HCT116 (cell line): ENCODE data around the gene PSMG1. TPM values are rescaled to one million over a fixed set of nuclear protein-coding genes. Genes with fewer than 3 reads are reported as not detected.

ENCODE experiments used
- ATAC-seq: fragments of 200-7000 bp; cut with Tn5 transposase; 2 replicates; pipeline ENCODE4 v1.9.1; 2020; ENCODE audit warnings: mild to moderate bottlenecking, moderate library complexity
- BruUV-seq: library from RNA; stranded (reverse); fragments of 400-500 nt; replicated peaks from 2 replicates; lab custom pipeline; 2021; lab: Mats Ljungman, UMichigan
- CTCF ChIA-PET: fragments of 300-600 bp; sonication (Branson Sonifier 250); formaldehyde crosslinking; loops from one replicate; lab custom pipeline; 2021; ENCODE audit warnings: antibody characterized with exemption; lab: Charles Lee
- POLR2A ChIA-PET: fragments of 300-600, 350-600 bp; sonication (Branson Sonifier 250); formaldehyde crosslinking; loops from one replicate; lab custom pipeline; 2021; ENCODE audit warnings: antibody characterized with exemption; lab: Charles Lee
- RAD21 ChIA-PET, 2 experiments: fragments of 300-600 bp; sonication (Branson Sonifier 250); formaldehyde crosslinking; loops; one replicate each; lab custom pipeline; 2023; ENCODE audit warnings: low total read pairs in 2 of 2; ENCODE audit not compliant: uncharacterized antibody in 2 of 2, unreplicated experiment in 2 of 2, low non-redundant PET in 1 of 2; lab: Charles Lee
- DNase-seq: peaks from one replicate; pipeline ENCODE4 v3.0.0-alpha.2; 2010; ENCODE audit warnings: low read depth, low spot score
- H2AFZ ChIP-seq: fragments of 200-600 bp; shearing (Covaris generic), sonication (generic); 2 replicates; pipeline ENCODE4 v1.6.1; 2017; ENCODE audit warnings: low read depth, mixed run types, mixed read lengths, antibody characterized with exemption, low read length; ENCODE audit not compliant: poor library complexity, severe bottlenecking
- H3K27ac ChIP-seq: 2 replicates; pipeline ENCODE4 v1.5.1; 2012; ENCODE audit warnings: low read depth, low read length
- H3K27me3 ChIP-seq: fragments of 200-600 bp; sonication (generic); 2 replicates; pipeline ENCODE4 v1.6.1; 2016; ENCODE audit warnings: mixed run types, low read length, mixed read lengths; ENCODE audit not compliant: insufficient read depth
- H3K36me3 ChIP-seq, 2 experiments: fragments of 200-500 bp in 1 of 2; fragments of 200-600 bp in 1 of 2; sonication (Bioruptor generic) in 1 of 2; sonication (generic) in 1 of 2; 2 replicates each; pipeline versions ENCODE4 v1.5.1 to v1.6.1; 2014 to 2016; ENCODE audit warnings: low read length in 2 of 2, inconsistent platforms in 1 of 2, mixed read lengths in 1 of 2, mixed run types in 1 of 2; ENCODE audit not compliant: insufficient read depth in 2 of 2, control insufficient read depth in 1 of 2
- H3K4me1 ChIP-seq, 2 experiments: fragments of 200-600 bp in 1 of 2; sonication (generic) in 1 of 2; 2 replicates each; pipeline versions ENCODE4 v1.5.1 to v1.6.1; 2012 to 2017; ENCODE audit warnings: low read length in 2 of 2, inconsistent platforms in 1 of 2, mild to moderate bottlenecking in 1 of 2, mixed read lengths in 1 of 2, mixed run types in 1 of 2, moderate library complexity in 1 of 2; ENCODE audit not compliant: insufficient read depth in 2 of 2, control insufficient read depth in 1 of 2
- H3K4me2 ChIP-seq: fragments of 200-600 bp; sonication (generic); 2 replicates; pipeline ENCODE4 v1.6.1; 2017; ENCODE audit warnings: mixed run types, low read length, mixed read lengths
- H3K4me3 ChIP-seq, 2 experiments: fragments of 200-600 bp in 1 of 2; sonication (generic) in 1 of 2; replicated peaks in 1 of 2; 2 replicates each; pipeline ENCODE4 v1.5.1; 2011 to 2016; ENCODE audit warnings: low read length in 2 of 2, control low read depth in 1 of 2, low read depth in 1 of 2, mild to moderate bottlenecking in 1 of 2, mixed read lengths in 1 of 2, mixed run types in 1 of 2
- H3K79me2 ChIP-seq: fragments of 200-600 bp; sonication (generic); 2 replicates; pipeline ENCODE4 v1.6.1; 2017; ENCODE audit warnings: mild to moderate bottlenecking, mixed run types, low read length, moderate library complexity, mixed read lengths; ENCODE audit not compliant: insufficient read depth
- H3K9ac ChIP-seq: fragments of 200-600 bp; sonication (generic); 2 replicates; pipeline ENCODE4 v1.6.1; 2016; ENCODE audit warnings: low read length, mixed read lengths
- H3K9me2 ChIP-seq: fragments of 200-600 bp; sonication (generic), shearing (Covaris generic); 2 replicates; pipeline ENCODE4 v1.6.1; 2017; ENCODE audit warnings: mixed run types, mild to moderate bottlenecking, moderate library complexity; ENCODE audit not compliant: insufficient read depth
- H3K9me3 ChIP-seq, 2 experiments: fragments of 200-500 bp in 1 of 2; fragments of 200-600 bp in 1 of 2; sonication (Bioruptor generic) in 1 of 2; sonication (generic) in 1 of 2; 2 replicates each; pipeline ENCODE4 v1.6.1; 2014 to 2017; ENCODE audit warnings: low read length in 2 of 2, mixed read lengths in 2 of 2, inconsistent platforms in 1 of 2, low read depth in 1 of 2, mild to moderate bottlenecking in 1 of 2, mixed run types in 1 of 2, moderate library complexity in 1 of 2; ENCODE audit not compliant: control insufficient read depth in 1 of 2, insufficient read depth in 1 of 2
- H4K20me1 ChIP-seq: fragments of 200-600 bp; sonication (generic), shearing (Covaris generic); 2 replicates; pipeline ENCODE4 v1.6.1; 2017; ENCODE audit warnings: mixed run types, mild to moderate bottlenecking, moderate library complexity; ENCODE audit not compliant: insufficient read depth
- ATF3 ChIP-seq: IDR thresholded peaks from 2 replicates; pipeline ENCODE4 v1.6.1; 2012
- CBX3 ChIP-seq: IDR thresholded peaks from 2 replicates; pipeline ENCODE4 v1.6.1; 2012; ENCODE audit warnings: low read depth
- CEBPB ChIP-seq: IDR thresholded peaks from 2 replicates; pipeline ENCODE4 v1.6.1; 2012; ENCODE audit warnings: low read depth
- CTCF ChIP-seq, 3 experiments: fragments of 200-600 bp in 1 of 3; sonication (generic) in 1 of 3; IDR thresholded peaks in 2 of 3; conservative IDR thresholded peaks in 1 of 3; 2 replicates each; pipeline ENCODE4 v1.5.1; 2012 to 2017; ENCODE audit warnings: low read depth in 2 of 3, low read length in 2 of 3, antibody characterized with exemption in 1 of 3, borderline replicate concordance in 1 of 3, control low read depth in 1 of 3, mild to moderate bottlenecking in 1 of 3, mixed read lengths in 1 of 3, mixed run types in 1 of 3, moderate library complexity in 1 of 3; ENCODE audit not compliant: insufficient read depth in 1 of 3
- EGR1 ChIP-seq: IDR thresholded peaks from 2 replicates; pipeline ENCODE4 v1.6.1; 2012; ENCODE audit warnings: low read depth
- ELF1 ChIP-seq: IDR thresholded peaks from 2 replicates; pipeline ENCODE4 v1.6.1; 2012; ENCODE audit warnings: low read depth, borderline replicate concordance
- EZH2 ChIP-seq: fragments of 200-600 bp; sonication (generic); IDR thresholded peaks from 2 replicates; pipeline ENCODE4 v1.6.1; 2017; ENCODE audit warnings: antibody characterized with exemption, mixed run types
- EZH2phosphoT487 ChIP-seq: fragments of 200-600 bp; IDR thresholded peaks from 2 replicates; pipeline ENCODE4 v1.6.1; 2018; ENCODE audit warnings: antibody characterized with exemption, borderline replicate concordance
- FOSL1 ChIP-seq: IDR thresholded peaks from 2 replicates; pipeline ENCODE4 v1.6.1; 2012; ENCODE audit warnings: low read depth
- MAX ChIP-seq: IDR thresholded peaks from 2 replicates; pipeline ENCODE4 v1.6.1; 2012
- POLR2A ChIP-seq: IDR thresholded peaks from 2 replicates; pipeline ENCODE4 v1.7.0; 2011; ENCODE audit warnings: borderline replicate concordance; ENCODE audit not compliant: insufficient read depth, insufficient read length; ENCODE audit errors: extremely low read depth
- POLR2AphosphoS5 ChIP-seq: IDR thresholded peaks from 2 replicates; pipeline ENCODE4 v1.6.1; 2011; ENCODE audit warnings: mild to moderate bottlenecking, low read depth, low read length, moderate library complexity
- RAD21 ChIP-seq: IDR thresholded peaks from 2 replicates; pipeline ENCODE4 v1.6.1; 2012; ENCODE audit warnings: low read depth, mild to moderate bottlenecking
- REST ChIP-seq: IDR thresholded peaks from 2 replicates; pipeline ENCODE4 v1.6.1; 2012; ENCODE audit warnings: low read depth
- SIN3A ChIP-seq: IDR thresholded peaks from 2 replicates; pipeline ENCODE4 v1.6.1; 2012; ENCODE audit warnings: low read depth
- SRF ChIP-seq: IDR thresholded peaks from 2 replicates; pipeline ENCODE4 v1.6.1; 2012; ENCODE audit warnings: low read depth
- TCF7L2 ChIP-seq: IDR thresholded peaks from 2 replicates; pipeline ENCODE4 v1.7.0; 2011; ENCODE audit warnings: borderline replicate concordance, inconsistent platforms; ENCODE audit not compliant: insufficient read depth, insufficient read length; ENCODE audit errors: extremely low read depth
- YY1 ChIP-seq: IDR thresholded peaks from 2 replicates; pipeline ENCODE4 v1.6.1; 2011; ENCODE audit warnings: low read length, low read depth, moderate library complexity, mild to moderate bottlenecking; ENCODE audit not compliant: insufficient replicate concordance; ENCODE audit errors: extremely low read depth
- ZBTB33 ChIP-seq: IDR thresholded peaks from 2 replicates; pipeline ENCODE4 v1.6.1; 2011; ENCODE audit warnings: mild to moderate bottlenecking, low read length, moderate library complexity; ENCODE audit not compliant: insufficient replicate concordance; ENCODE audit errors: extremely low read depth
- ZNF274 ChIP-seq: fragments of 200-500 bp; sonication (Bioruptor generic); IDR thresholded peaks from 2 replicates; pipeline ENCODE4 v1.6.1; 2014; ENCODE audit warnings: mild to moderate bottlenecking, low read depth, low read length, inconsistent platforms
- intact Hi-C: fragments of 100-400 bp; cut with micrococcal nuclease; formaldehyde crosslinking; loops from 2 replicates; pipeline ENCODE4 v1.10.0; 2022
- total RNA-seq: library from RNA; stranded (reverse); gene quantifications from one replicate; pipeline ENCODE4 v1.2.1, GENCODE V29; 2021; ENCODE audit not compliant: unreplicated experiment

PSMG1 gene
- total RNA-seq, 1 experiment from 2014 or later, result 83.7 TPM

GRCh38 chr21:39155578-39155977 is 27.7 kb downstream of the PSMG1 start:
- Histone ChIP-seq H4K20me1 (no peaks in the 10 kb centered on the region), H3K9me2 (no peaks in the 10 kb centered on the region), H2AFZ (no peak overlapping the region), H3K27ac (no peak overlapping the region), H3K4me1 (peaks cover 0 to 5% of the 10 kb centered on the region in 2 experiments; a peak in 1 of 4 replicates), H3K9ac (no peak overlapping the region), H3K79me2 (no peaks in the 10 kb centered on the region), H3K9me3 (no peaks in the 10 kb centered on the region), H3K4me2 (no peak overlapping the region)
- ChIA-PET CTCF (no interaction called here), POLR2A (no interaction called here), RAD21 (no interaction called here)
- DNase-seq, result no peak
- no peak for ATAC-seq
- intact Hi-C loops, result no loop called here
- no peak for TF ChIP-seq EZH2
- TF ChIP-seq SRF, result no peak
- TF ChIP-seq POLR2AphosphoS5, result no peak
- TF ChIP-seq RAD21, result no peak
- TF ChIP-seq POLR2A, result no peak
- no peak for TF ChIP-seq REST
- no peak for TF ChIP-seq ZNF274
- TF ChIP-seq MAX, result no peak
- TF ChIP-seq ATF3, result no peak
- no peak for TF ChIP-seq ELF1
- no peak for TF ChIP-seq EGR1
- no peak for TF ChIP-seq YY1
- no peak for TF ChIP-seq CTCF (IDR thresholded peaks at IDR 0.05 in 2 of 3, conservative IDR thresholded peaks at IDR 0.05 in 1 of 3; ENCODE audit: borderline replicate concordance in 1 of 3, insufficient read depth in 1 of 3, low read depth in 2 of 3, low read length in 2 of 3)
- TF ChIP-seq CBX3, result no peak
- no peak for TF ChIP-seq CEBPB
- TF ChIP-seq ZBTB33, result no peak
- no peak for TF ChIP-seq EZH2phosphoT487
- no peak for TF ChIP-seq SIN3A
- TF ChIP-seq FOSL1, result no peak
- TF ChIP-seq TCF7L2, result no peak
- TF ChIP-seq, all 23 proteins: peak for 0
- no peaks in the 10 kb centered on the region for H3K36me3 ChIP-seq
- H3K27me3 ChIP-seq, result no peaks in the 10 kb centered on the region
- H3K4me3 ChIP-seq, result no peak overlapping the region
- no TSS peak for BruUV-seq
